PC-9 (cell line): ENCODE measurements around the gene ATXN1. TPM values are rescaled to one million over a fixed set of nuclear protein-coding genes. Genes with fewer than 3 reads are reported as not detected.

Experiments used
- BruUV-seq: library from RNA; stranded (reverse); fragments of 400-500 nt; replicated peaks from 2 replicates; lab custom pipeline; 2021; lab: Mats Ljungman, UMichigan
- CTCF ChIA-PET: fragments of 300-600 bp; sonication (Branson Sonifier 250); formaldehyde crosslinking; loops from one replicate; lab custom pipeline; 2022; ENCODE audit warnings: antibody characterized with exemption; lab: Charles Lee
- POLR2A ChIA-PET: fragments of 300-600 bp; sonication (Branson Sonifier 250); formaldehyde crosslinking; loops from one replicate; lab custom pipeline; 2022; ENCODE audit warnings: antibody characterized with exemption; ENCODE audit not compliant: unreplicated experiment; lab: Charles Lee
- DNase-seq, 2 experiments: peaks; one replicate each; pipeline versions ENCODE4 v3.0.0 to v3.0.0-alpha.2; 2015 to 2022; ENCODE audit warnings: mixed read lengths in 1 of 2
- H2AFZ ChIP-seq: fragments of 200-600 bp; sonication (generic); 2 replicates; pipeline ENCODE4 v1.8.1; 2017; ENCODE audit warnings: antibody characterized with exemption
- H3F3A ChIP-seq: fragments of 200-600 bp; sonication (generic); 2 replicates; pipeline ENCODE4 v1.8.1; 2017; ENCODE audit warnings: antibody characterized with exemption, mild to moderate bottlenecking, low read depth; ENCODE audit not compliant: insufficient read depth
- H3K27ac ChIP-seq: fragments of 200-600 bp; sonication (generic); 2 replicates; pipeline ENCODE4 v1.6.1; 2016; ENCODE audit warnings: mixed run types
- H3K27me3 ChIP-seq: fragments of 200-600 bp; sonication (generic); 2 replicates; pipeline ENCODE4 v1.6.1; 2016; ENCODE audit warnings: low read depth, mixed run types; ENCODE audit not compliant: insufficient read depth
- H3K36me3 ChIP-seq: fragments of 200-600 bp; sonication (generic); 2 replicates; pipeline ENCODE4 v1.6.1; 2016; ENCODE audit warnings: low read depth, mixed run types
- H3K4me1 ChIP-seq: fragments of 200-600 bp; sonication (generic); replicated peaks from 2 replicates; pipeline ENCODE4 v1.6.1; 2016; ENCODE audit warnings: mixed run types; ENCODE audit not compliant: insufficient read depth
- H3K4me2 ChIP-seq: fragments of 200-600 bp; sonication (generic); 2 replicates; pipeline ENCODE4 v1.6.1; 2017; ENCODE audit warnings: mixed run types
- H3K4me3 ChIP-seq: fragments of 200-600 bp; sonication (generic); 2 replicates; pipeline ENCODE4 v1.6.1; 2016; ENCODE audit warnings: mixed run types
- H3K79me2 ChIP-seq: fragments of 200-600 bp; sonication (generic); 2 replicates; pipeline ENCODE4 v1.6.1; 2017; ENCODE audit warnings: low read depth, mixed run types
- H3K9me2 ChIP-seq: fragments of 200-600 bp; sonication (generic); 2 replicates; pipeline ENCODE4 v1.8.1; 2017; ENCODE audit warnings: mild to moderate bottlenecking; ENCODE audit not compliant: insufficient read depth
- H3K9me3 ChIP-seq: fragments of 200-600 bp; sonication (generic); 2 replicates; pipeline ENCODE4 v1.8.1; 2016; ENCODE audit warnings: low read depth; ENCODE audit not compliant: insufficient read depth
- H4K20me1 ChIP-seq: fragments of 200-600 bp; sonication (generic); 2 replicates; pipeline ENCODE4 v1.8.1; 2017; ENCODE audit not compliant: insufficient read depth
- CTCF ChIP-seq: fragments of 200-600 bp; sonication (generic); conservative IDR thresholded peaks from 2 replicates; pipeline ENCODE4 v1.6.1; 2017; ENCODE audit warnings: mixed run types, antibody characterized with exemption, mild to moderate bottlenecking, moderate library complexity
- EZH2 ChIP-seq: fragments of 200-600 bp; sonication (generic); IDR thresholded peaks from 2 replicates; pipeline ENCODE4 v1.8.0; 2017; ENCODE audit warnings: antibody characterized with exemption, low read depth
- intact Hi-C: fragments of 100-400 bp; cut with micrococcal nuclease; formaldehyde crosslinking; loops from one replicate; pipeline ENCODE4 v1.10.0; 2022; ENCODE audit not compliant: unreplicated experiment
- total RNA-seq: library from RNA; stranded (reverse); gene quantifications from 2 replicates; pipeline ENCODE4 v1.2.3, GENCODE V29; 2021

Gene ATXN1
- total RNA-seq, 1 experiment from 2014 or later: 42.7 TPM

- no peak for TF ChIP-seq EZH2
- no peak for TF ChIP-seq CTCF
- Histone ChIP-seq H3K9me2 (no peaks in the 10 kb centered on the region), H3K36me3 (no peaks in the 10 kb centered on the region), H3K27me3 (no peaks in the 10 kb centered on the region), H3K4me1 (no peaks in the 10 kb centered on the region), H3F3A (no peaks in the 10 kb centered on the region; the same call in 1 of the 2 replicates), H3K9me3 (no peaks in the 10 kb centered on the region), H3K4me3 (no peak overlapping the region), H2AFZ (no peak overlapping the region), H3K4me2 (no peak overlapping the region), H3K79me2 (no peaks in the 10 kb centered on the region), H4K20me1 (no peaks in the 10 kb centered on the region), H3K27ac (no peak overlapping the region)
- no TSS peak for BruUV-seq
- DNase-seq: no peak
- POLR2A ChIA-PET: no interaction called here
- intact Hi-C loops: no loop called here
- CTCF ChIA-PET: no interaction called here
These were observed 262.3 kb downstream of the ATXN1 start for GRCh38 chr6:16498957-16499356.

- intact Hi-C loops: no loop called here
- DNase-seq: peak in 1 of 2 experiments; percentile 44
- TF ChIP-seq CTCF (no peak), EZH2 (no peak)
- Histone ChIP-seq H3K79me2 (no peaks in the 10 kb centered on the region), H3K36me3 (no peaks in the 10 kb centered on the region), H3K9me2 (no peaks in the 10 kb centered on the region), H3K27ac (no peak overlapping the region), H3K9me3 (no peaks in the 10 kb centered on the region), H2AFZ (no peak overlapping the region), H3K27me3 (no peaks in the 10 kb centered on the region), H3K4me3 (no peak overlapping the region), H3F3A (no peaks in the 10 kb centered on the region; the same call in 1 of the 2 replicates), H4K20me1 (no peaks in the 10 kb centered on the region), H3K4me2 (no peak overlapping the region), H3K4me1 (no peaks in the 10 kb centered on the region)
- POLR2A ChIA-PET: no interaction called here
- CTCF ChIA-PET: interaction anchor here (0.6 kb wide), 1 partner anchor 251 kb away, joined by 3 read pairs; no protein-coding TSS in a partner anchor
- BruUV-seq: no TSS peak
These were observed 263.0 kb downstream of the ATXN1 start for GRCh38 chr6:16498237-16498636.

- no peaks in the 10 kb centered on the region; the same call in 1 of the 2 replicates for H3F3A ChIP-seq
- no peak overlapping the region for H3K4me3 ChIP-seq
- no peaks in the 10 kb centered on the region for H3K27me3 ChIP-seq
- TF ChIP-seq CTCF (no peak), EZH2 (no peak)
- no peaks in the 10 kb centered on the region for H3K79me2 ChIP-seq
- intact Hi-C loops: no loop called here
- H3K4me2 ChIP-seq: no peak overlapping the region
- no peak overlapping the region for H2AFZ ChIP-seq
- ChIA-PET POLR2A (no interaction called here), CTCF (interaction anchor here (0.7 kb wide), 1 partner anchor 11 kb away, joined by 5 read pairs; no protein-coding TSS in a partner anchor)
- DNase-seq: no peak
- H4K20me1 ChIP-seq: no peaks in the 10 kb centered on the region
- no peaks in the 10 kb centered on the region for H3K9me2 ChIP-seq
- no TSS peak for BruUV-seq
- H3K4me1 ChIP-seq: no peaks in the 10 kb centered on the region
- H3K36me3 ChIP-seq: no peaks in the 10 kb centered on the region
- H3K27ac ChIP-seq: no peak overlapping the region
- H3K9me3 ChIP-seq: no peaks in the 10 kb centered on the region
These were observed 264.1 kb downstream of the ATXN1 start for GRCh38 chr6:16496991-16497801.
